ENCODE results near the gene MIEF1.

The MIEF1 gene

DNA sequence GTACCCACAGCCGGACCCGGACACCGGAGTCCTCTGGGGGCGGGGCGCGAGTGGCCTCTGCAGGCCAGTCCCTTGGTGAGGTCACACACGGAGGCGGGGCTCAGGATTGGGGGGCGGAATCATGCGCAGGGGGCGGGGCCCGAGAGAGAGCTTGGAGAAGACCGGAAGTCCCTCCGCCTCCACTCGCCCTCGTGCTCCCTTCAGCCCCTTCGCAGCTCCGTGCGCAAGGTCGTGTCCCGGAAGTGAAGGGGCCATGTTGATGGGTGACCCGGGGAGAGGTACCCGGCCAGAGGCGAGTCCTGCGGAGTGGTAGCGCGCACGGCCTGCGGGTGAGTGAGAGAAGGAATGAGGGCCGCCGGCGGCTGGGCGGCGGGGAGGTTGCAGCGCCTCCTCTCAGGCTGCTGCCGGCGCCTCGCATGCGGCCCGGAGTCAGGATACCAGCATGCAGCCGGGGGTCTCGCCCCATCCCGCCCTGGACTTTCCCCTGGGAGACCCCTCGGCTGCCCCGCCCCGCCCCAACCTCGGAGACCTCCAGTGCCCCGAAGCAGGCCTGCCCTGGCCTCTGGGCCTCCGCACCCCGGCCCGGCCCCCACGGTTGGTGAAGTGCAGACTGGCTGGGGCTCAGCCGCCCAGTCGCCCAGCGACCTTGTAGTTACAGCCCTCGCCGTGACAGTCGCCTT is at the start of gene MIEF1:
Gene MIEF1 (plus strand): TSS at position 182 of the 680 bp plus-strand sequence. CDS start 9,005 bp downstream, outside the sequence.
- peak; percentile 97 for DNase-seq

DNA sequence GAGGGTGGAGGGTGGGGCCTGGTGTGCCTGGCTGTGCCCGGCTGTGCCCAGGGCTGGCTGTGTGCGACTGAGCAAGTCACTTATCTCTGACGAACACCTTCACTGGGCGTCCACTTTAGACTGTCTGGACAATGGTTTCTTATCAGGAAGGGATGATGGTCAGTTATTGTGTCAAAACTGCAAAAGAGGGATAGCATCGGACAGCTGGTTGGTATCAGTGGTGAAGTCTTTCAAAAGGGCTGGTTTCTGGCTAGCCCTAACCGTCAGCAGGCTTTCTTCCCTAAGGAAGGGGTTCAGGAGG is 49.4 kb upstream of the MIEF1 start:
- DNase-seq = no peak

DNA sequence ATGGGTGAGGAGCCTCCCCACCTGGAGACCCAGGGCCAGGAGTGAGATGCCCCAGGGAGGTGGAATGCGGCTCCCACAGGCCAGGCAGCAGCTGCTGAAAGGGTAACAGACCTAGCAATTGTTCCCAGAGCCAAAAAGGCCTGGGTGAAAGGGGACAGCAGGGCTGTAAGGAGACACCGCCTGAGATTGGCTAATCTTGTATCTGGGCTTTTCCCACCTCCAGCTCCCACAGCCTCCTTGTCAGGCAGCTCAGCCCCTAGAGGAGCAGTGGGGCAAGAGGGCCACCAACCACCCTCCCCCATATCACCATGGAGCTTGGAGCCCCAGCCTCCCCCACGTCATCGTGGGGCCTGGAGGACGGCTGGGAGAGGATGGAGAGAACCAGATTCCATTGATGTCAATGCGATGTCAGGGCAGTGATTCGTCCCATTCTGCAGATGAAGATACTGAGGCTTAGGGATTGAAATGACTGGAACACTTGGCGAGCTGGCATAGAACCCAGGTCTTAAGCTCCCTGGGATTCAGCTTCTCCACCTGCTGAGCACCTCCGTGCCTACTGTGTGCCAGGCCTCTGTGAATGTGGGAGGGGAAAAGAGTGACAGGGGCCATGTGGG is 48.2 kb upstream of the MIEF1 start:
- DNase-seq = no peak

DNA sequence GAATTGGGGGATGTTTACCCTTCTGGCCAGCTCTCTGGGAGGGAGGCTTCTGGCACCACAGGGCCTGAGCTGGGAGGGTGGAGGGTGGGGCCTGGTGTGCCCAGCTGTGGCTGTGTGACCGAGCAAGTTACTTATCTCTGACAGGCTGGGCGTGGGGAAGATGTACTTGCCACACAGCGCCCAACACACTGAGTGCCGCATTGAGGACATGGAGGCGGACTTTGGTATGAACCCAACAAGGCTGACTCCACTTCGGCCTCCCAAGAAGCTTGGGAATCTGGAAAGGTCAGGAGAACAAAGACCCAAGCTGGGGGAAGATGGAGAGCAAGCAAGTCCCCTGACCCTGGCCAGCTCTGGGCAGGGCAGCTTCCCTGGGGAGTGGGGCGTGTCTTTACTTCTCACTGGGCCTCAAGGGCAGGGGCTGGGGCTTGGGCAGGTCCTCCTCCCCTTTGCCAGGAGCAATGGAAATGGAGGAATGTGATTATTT is 47.7 kb upstream of the MIEF1 start:
- no peak for DNase-seq

DNA sequence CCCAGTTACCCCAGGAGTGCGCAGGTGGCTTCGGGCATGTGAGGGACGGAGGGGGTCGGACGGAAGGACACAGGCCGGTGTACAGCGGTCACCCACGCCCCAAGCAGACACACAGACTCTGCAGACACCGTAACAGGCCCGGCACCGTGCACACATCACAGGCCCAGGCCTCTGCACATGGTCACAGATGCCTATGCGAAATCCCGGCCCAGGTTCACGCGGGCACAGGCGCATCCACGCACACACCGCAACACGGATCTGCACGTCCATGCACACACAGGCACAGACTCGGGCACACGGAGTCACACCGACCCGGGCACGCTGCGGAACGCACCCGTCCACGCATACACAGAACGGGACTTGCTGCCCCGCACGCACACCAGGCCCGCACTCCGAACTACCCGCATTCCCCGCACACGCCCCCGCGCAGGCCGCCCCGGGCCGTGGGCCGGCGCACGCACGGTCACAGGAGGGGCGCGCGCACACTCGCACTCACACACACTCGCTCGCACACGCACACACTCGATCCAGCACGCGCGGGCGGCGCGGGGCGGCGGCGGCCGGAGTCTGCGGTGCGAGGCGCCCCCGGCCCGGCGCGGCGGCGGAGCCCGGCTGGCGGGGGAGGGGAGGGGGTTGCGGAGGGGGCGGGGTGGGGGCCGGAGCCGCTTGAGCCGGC is 45.4 kb upstream of the MIEF1 start, which contains the start of gene MGAT3:
Gene MGAT3 (plus strand): TSS at position 491 of the 676 bp plus-strand sequence. CDS start 30,336 bp downstream, outside the sequence.
- no peak for DNase-seq

DNA sequence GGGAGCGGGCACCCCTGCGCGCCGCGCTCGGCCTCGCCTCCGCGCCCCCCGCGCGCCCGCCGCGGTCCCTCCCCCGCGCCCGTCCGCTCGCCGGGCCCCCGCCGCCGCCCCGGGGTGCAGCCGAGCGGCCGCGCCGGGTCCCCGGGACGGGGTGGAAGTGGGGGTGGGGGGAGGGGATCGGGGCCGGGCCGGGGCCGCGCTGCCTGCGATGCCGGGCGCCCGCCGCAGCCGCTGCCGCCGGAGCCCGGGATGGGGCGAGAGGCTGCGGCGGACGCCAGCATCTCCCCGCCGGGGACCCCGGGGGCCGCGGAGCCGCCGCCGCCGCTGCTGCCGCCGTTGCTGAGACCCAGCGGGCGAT is 44.9 kb upstream of the MIEF1 start:
- DNase-seq = no peak

DNA sequence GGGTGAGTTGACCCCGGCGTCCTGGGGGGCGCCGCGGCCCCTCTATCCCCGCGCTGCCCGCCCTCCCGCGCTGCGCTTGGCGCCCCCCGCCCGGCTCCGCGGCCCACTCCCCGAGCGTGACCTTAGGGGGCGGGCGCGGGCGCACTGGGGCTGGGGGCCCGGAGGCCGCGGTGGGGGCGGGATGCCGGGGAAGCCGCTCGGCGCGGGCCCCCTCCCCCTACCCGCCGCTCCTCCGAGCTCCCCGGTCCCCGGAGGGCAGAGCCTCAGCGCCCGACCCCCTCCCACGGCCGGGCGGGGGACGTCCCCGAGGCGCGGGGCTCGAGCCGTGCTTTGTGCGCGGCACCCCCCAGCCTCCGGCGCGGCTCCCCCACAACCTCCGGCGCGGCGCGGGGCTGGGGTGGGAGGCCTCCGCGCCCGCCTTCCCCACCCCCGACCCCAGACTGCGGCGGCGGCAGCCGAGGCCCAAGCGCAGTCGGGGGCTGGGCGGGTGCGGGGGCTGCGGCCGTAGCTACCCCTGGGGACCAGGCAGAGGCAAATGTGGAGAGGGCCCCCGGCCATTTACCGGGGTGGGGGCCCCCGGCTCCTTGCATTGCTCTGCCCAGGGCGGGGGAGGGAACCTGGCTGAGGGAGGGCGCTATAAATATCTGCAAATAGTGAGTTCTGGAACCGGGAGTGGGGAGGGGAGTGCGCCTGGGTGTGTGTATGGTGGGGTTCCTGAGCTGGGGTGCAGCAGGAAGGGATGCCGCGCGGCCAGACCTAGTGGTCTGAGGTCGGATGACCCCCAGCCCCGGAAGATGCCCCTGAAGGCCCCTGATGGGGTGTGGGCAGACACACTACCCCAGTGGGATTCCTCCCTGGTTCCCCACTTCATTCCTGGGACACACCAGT is 44.3 kb upstream of the MIEF1 start:
- no peak for DNase-seq

DNA sequence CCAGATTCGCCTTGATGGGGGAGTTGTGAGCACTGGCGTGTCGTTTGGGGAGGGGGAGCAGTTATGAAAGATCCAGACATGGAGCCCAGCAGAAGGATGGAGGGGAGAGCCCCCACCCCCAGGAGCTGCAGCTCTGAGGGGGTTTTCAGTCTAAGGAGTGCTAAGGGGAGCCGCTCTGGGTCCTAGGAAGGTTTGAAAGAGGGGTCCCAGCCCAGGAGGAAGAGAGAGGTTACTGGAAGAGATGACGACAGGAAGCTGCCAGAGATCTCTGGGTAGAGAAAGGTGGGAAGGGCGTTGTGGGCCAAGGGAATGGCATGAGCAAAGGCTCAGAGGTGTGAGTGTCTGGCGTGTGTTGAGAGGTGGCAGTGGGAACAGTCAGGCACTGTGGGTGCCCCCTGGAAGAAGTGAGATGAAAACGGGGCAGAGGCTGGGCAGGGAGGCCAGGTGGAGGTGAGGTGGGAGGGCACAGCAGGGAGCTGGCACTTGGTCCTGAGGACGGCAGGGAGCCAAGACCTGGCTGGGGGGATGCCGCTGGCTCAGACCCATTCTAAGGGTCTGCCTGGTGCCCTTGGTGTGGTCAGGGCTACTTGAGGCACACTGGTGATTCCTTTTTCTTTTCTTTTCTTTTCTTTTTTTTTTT is 43.5 kb upstream of the MIEF1 start:
- DNase-seq = no peak

DNA sequence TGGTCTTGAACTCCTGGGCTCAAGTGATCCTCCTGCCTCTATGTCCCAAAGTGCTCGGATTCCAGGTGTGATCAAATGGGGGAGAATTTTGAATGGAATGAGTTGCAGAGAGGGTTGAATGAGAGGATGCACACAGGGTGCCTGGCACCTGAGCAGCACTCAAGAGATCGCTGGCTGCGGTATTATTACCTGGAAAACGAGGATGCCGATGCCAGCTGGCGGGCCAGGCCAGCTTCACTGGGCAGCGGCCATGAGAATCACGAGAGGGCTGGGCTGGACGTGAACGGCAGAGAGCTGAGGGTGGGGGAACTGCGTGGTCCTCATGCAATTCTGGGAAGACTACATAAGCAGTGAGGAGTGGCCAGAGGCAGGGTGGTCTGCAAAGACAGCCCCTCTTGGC is 42.4 kb upstream of the MIEF1 start:
- DNase-seq = no peak

DNA sequence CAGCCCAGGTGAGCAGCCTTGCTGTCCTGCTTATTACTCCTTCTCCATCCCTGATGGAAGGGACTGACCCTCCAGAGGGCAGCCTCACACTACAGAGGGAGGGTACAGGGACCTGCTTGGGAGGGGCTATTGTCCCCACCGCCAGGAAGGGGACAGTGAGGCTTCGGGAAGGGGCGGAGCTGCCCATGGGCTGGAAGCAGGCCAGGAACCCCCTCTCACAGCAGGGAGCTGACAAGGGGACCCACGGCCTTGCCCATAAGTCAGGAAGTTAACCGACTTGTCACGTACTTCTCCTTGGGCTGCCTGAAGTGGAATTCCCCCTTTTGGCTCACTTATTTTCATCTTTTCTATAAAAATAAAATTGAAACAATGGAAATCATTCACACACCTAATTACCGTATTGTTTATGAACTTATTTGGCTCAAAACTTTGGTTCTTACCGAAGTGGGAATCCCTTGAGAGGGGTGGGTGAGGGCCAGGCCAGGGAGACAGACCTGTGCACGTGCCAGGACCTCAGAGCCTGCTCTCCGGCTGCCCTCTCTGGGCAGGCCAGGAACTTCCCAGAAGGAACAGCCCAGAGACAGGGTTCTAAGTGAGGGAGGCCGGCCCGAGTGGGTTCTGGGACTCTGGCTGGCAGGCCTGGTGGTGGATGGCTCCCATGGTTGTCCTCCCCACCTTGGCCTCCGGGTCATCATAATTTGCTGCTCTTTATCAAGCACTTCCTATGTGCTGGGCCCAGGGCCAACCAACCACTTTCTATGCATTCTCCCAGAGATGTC is 39.5 kb upstream of the MIEF1 start:
- DNase-seq = no peak

DNA sequence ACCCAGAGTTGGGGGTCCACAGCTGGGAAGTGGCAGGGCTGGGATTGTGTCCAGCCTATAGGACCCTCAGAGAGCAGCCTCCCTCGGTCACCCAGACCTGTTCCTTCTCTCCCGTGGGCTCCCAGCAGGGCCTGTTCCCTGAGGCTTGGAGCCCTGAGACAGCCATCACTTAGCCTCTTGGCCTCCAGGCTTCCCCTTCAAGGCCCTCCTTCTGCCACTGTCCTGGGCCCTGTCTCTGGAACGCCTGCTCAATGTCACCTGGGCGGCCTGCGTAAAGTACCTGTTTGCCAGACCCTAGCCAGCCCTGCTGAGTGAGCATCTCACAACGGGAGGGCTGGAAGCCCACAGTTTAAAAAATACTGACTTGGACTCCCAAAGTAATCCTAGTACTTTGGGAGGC is 38.8 kb upstream of the MIEF1 start:
- DNase-seq = no peak

DNA sequence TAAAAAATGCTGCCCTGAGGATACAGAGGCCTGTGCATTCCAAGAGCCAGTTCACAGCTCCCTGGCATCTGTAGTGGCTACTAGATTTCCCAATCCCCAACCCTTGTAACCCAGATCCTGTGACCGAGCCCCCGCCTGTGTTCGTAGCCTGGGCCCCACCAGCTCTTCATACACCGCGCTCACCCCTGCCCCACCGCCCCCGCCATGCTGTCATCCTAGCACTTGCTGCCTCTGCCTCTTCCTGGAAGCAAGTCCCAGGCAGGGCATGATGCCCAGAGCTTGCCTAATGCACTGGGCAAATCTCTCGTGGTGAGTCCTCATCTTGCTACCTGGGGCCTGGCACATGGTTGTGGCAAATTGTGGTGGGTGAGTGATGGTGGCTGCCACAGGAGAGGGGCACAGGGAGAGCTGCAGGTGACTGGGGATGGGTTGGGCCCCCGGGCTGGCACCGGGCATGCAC is 38.1 kb upstream of the MIEF1 start:
- no peak for DNase-seq

DNA sequence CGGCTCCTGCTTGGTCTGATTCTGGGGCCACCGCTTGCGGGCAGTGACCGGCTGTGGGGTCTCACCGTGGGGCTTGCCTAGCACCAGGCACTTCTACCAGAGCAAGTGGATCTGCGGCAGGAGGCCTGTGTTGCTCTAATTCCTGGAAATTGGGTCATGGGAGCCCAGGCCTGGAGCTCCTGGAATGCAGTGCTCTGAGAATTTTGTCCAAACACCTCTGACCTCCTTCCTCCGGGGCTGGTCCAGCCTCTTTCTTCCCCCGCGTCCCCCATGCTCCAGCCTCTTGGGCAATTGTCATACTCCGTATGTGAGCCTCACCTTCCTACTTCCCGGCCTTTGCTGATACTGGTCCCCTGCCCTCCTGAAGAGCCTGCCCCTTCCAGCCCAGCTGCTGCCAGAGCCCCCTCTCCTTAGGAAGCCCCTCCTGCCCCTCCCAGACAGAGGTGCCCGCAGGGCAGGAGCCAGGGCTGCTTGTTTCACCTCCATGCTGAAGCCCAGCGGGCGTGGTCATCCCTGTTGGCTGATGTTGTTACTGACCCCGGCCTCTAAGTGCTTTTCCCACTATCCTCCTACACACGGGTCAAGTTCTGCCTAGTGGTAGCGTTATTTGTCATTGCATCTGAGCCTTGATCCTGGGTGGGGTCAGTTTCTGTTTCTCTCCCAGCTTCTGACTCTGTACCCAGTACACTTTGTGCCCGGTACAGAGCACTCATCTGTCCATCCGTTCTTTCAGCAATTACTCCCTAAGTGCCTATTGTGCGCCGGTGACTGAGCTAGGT is 35.7 kb upstream of the MIEF1 start:
- DNase-seq = no peak

DNA sequence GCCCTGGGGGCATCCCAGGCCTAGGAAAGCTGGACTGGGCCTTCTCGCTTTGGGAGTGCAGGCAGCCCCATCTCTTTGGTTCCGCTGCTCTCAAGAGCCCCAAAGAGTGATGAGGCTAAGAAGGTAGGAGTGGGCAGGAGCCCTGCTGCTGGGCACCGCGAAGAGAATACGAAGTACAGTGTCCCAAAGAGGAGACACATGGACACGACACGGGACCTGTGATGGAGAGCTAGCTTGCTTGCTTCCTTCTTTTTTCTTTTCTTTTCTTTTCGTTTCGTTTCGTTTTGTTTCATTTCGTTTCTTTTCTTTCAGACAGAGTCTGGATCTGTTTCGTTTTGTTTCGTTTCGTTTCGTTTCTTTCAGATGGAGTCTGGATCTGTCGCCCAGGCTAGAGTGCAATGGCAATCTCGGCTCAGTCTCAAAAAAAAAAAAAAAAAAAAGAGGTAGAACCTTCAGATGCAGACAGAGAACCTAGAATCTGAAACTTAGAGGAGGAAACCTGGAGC is 34.6 kb upstream of the MIEF1 start:
- no peak for DNase-seq

DNA sequence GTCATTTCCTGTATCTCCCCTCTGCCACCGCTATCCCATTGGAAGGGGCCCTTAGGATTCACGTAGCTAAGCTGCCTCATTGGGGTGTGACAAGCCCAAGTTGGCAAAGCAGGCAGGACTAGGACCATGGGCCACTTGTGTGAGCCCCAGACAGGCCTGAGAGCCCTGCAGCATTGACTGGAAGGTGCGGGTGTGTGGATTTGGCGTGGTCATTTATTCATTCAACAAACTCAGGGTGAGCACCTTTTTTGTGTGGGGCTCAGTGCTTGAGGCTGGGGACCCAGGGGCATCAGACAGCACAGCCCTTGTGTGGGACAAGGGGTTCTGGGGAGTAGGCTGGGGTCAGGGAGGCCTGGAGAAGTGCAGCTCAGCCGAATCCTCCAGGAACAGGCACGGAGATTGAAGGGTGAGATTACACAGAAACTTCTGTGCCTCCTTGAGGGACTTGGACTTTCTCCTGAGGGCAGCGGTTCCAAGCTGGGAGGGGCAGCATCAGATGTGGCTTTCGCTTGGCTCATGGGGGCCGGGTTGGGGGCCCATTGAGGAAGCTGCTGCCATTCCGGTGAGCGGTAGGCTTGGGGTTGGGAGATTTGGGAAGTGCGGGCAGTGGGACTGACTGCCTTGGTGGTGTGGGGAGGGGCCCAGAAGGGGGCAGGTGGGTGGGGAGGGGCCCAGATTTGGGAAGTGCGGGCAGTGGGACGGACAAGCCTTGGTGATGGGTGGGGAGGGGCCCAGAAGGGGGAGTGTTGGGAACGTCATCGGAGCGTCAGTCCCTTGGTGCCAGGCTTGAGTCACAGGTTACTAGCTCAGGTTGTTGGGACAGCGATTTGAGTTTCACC is 33.4 kb upstream of the MIEF1 start:
- no peak for DNase-seq

DNA sequence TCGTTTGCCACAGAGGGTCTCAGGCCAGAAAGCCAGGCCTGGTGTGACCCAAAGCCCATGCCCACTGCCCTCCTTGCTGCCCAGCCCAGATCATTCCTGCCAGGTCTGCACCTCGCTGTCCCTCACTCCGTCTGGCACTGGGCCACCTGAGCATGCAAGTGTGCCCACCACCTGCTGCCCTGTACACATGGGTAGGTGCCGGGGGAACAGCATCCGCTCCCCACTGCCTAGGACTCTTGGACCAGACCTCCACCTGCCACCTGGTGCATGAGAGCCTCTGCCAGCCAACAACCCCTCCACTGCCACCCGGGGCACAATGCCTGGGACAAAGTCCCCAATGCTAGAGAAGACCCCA is 32.8 kb upstream of the MIEF1 start:
- DNase-seq = no peak

DNA sequence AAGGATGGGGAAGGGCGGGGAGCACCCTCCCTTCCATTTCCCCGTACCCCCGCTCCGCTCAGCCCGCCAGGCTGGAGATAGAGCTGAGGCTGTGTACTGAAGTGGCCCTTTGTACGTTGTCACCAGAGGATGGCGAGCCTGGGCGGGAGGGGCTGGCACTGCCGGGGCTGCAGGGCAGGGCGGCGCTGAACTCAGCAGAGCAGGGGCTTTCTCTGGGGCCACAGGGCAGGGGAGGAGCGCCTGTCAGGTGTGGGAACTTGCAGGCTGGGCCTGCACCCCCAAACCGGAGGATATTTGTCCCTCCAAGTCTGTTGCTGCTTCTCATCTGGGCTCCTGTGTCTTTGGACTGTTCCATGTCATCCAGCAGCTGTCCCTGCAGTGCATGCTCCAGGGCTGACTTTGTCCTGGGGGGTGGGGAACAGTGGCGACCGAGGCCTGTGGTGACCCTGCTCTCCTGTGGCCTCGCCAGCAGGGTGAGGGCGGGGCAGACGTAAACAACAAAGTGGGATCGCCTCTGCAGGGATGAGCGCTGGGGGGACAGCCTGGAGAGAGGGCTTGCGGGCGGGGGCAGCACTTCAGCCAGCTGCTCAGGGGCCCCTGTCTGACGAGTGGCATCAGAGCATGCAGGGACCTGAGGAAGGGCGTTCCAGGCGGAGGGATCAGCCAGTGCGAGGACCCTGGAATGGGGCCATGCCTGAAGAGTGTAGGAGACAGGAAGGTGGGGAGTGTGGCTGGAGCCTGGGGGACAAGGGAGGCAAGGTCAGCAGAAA is 32.2 kb upstream of the MIEF1 start:
- DNase-seq = no peak

DNA sequence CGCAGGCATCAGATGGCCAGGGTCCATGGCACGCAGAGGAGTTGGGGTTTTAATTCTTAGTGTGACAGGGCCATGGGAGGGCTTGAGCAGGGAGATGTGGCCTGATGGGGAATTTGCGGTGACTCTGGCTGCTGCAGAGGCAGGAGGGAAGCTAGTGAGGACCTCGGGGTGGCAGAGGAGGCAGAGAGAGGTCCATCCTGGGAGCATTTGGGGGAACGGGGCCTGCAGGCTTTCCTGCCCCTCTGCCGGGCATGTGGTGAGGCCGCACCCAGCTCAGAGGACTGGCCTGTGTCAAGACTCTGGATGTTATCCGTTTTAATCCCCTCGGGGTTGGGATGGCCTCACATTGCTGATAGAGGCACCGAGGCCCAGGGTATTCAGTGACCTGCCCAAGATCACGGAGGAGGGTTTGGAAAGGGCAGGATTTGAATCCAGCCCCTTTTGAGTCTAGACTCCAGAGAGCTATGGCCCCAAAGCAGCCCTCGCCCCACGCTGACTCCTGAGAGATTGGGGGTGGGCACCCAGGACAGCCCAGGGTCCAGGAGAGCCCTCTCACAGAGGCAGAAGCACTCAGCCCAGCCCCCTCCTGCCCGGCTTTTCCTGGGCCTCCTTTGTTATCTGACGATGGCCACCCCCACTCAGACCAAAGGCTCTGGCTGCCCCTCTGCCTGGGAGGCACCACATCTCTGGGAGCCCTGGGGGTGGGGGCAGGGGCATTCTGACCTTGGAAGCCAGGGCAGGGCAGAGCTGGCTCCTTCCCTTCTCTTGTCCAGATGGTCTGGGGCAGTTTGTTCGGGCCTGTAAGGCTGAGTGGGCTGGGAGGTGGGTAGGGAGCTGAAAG is 31.4 kb upstream of the MIEF1 start:
- no peak for DNase-seq
